Stimulated activated CD4-positive, alpha-beta T cell treated with anti-CD3 and anti-CD28 coated beads, Interleukin-15, amount 100 ng/mL, for 24 hours (primary cell): ENCODE measurements around the gene STAT3.
"Not testable (repeated sequence)": the region's sequence is repeated elsewhere in the genome, so short reads cannot be mapped to it uniquely, and the experiment has no call there.

ENCODE experiments used
- DNase-seq: peaks from one replicate; pipeline ENCODE4 v3.0.0-alpha.2; 2020

Gene STAT3

DNA sequence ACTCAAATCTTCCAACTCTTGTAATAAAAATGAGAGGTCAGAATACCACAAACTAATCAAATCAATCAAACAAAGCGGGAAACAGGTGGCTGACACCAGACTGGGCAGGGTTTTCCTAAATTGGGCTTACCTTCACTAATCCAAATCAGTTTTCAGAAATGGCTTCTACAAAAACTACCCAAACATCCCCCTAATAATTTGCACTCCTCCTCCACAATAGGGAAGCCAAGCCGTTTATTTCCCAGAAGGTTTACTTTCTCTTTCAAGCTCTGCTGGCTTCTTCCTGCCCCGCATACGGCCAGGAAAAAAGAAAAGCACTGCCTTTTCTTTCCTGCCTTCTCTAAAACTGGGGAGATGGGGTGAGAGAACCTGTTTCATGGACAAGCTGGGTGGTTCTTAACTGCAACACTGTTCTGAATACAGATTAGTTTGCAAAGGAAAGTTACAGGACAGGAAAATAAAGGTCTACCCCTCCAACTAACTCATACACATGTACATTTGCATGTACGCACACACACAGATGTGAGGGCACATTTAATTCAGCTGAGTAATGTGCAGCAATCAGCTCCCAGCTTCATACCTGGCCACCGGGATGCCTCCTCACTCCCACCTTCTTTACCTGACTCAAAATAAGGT lies 9.2 kb downstream of the STAT3 start:
- DNase-seq = no peak

DNA sequence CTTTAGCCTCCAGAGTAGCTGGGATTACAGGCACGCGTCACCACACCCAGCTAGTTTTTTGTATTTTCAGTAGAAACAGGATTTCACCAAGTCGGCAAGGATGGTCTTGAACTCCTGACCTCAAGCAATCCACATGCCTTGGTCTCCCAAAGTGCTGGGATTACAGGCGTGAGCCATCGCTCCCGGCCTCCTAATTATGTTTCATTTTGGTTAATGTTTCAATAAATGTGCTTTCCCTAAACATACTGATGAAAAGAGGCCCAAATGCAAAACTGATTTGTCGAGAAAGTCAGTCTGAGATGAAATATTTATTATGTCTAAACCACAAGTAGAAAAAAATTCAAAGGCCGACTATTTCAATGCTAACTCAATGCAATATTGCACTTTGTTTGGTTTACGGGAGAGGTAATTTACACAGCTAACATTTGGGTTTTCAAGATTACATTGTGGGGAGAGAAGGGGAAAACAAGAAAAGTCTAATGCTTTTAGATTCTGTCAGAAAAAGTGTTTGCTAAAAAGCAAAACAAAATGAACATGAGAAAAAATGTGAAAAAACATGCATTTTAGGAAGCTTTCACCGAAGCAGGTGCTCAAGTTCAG lies 9.8 kb downstream of the STAT3 start:
- DNase-seq = no peak

- no peak for DNase-seq
These were observed 14.3 kb downstream of the STAT3 start for GRCh38 chr17:42373896-42374295.

GRCh38 chr17:42372142-42372541 lies 16.1 kb downstream of the STAT3 start:
- DNase-seq = no peak

DNA sequence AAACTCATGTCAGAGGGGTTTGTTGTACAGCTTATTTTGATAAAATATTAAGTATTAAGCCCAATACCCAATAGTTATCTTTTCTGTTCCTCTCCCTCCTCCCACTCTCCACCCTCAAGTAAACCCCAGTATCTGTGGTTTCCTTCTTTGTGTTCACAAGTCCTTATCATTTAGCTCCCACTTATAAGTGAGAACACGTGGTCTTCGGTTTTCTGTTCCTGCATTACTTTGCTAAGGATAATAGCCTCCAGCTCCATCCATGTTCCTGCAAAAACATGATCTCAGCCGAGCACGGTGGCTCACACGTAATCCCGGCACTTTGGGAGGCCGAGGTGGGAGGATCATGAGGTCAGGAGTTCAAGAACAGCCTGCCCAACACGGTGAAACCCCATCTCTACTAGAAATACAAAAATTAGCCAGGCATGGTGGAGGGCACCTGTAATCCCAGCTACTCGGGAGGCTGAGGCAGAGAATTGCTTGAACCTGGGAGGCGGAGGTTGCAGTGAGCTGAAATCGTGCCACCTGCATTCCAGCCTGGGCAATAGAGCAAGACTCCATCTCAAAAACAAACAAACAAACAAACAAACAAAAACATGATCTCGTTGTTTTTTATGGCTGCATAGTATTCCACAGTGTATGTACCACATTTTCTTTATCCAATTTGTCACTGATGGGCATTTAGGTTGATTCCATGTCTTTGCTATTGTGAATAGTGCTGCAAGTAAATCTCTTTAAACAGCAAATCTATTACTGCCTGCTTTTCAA lies 19.3 kb downstream of the STAT3 start:
- not testable (repeated sequence) for DNase-seq

- not testable (repeated sequence) for DNase-seq
These were observed 19.9 kb downstream of the STAT3 start for GRCh38 chr17:42368310-42368709.

DNA sequence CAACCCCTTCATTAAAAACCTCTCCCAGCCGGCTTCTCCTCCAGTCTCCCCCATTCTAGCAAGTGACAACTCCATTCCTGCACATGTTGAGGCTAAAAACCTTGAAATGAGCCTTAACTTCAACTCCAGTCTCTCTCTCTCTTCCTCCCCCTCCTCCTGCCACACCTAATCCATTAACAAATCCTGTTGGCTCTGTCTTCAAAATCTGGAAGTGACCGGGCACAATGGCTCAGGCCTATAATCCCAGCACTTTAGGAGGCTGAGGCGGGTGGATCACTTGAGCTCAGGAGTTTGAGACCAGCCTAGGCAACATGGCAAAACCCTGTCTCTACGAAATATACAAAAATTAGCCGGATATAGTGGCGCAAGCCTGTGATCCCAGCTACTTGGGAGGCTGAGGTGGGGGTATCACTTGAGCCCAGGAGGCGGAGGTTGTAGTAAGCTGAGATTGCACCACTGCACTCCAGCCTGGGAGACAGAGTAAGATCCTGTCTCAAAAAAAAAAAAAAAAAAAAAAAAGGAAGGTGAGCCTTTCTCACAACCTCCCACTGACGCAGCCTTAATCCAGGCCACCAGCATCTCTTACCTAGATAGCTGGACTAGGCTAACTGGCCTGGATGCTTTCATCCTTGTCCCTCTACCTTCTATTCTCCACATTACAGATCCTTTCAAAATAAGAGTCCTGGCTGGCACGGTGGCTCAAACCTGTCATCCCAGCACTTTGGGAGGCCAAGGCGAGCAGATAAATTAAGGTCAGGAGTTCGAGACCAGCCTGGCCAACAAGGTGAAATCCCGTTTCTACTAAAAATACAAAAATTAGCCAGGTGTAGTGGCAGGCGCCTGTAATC lies 21.8 kb downstream of the STAT3 start:
- not testable (repeated sequence) for DNase-seq

DNA sequence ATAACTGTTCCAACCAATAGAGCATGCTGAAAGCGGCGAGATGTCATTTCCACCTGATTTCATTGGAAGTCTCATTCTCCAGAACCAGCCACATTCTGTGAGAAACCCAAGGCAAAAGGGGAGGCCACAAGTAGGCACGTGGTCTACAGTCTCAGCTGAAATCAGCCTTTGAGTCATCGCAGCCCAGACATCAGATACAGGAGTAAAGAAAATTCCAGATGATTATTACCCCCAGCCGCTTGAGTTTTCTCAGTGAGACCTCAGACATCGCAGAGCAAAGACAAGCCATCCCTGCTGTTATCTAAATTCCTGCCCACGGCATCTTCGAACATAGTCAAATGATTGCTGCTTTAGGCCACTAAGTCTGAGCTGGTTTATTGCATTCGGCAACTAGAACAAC lies 23.1 kb downstream of the STAT3 start:
- peak; percentile 53 for DNase-seq

GRCh38 chr17:42363767-42364585 lies 24.3 kb downstream of the STAT3 start:
- peak; percentile 51 for DNase-seq

DNA sequence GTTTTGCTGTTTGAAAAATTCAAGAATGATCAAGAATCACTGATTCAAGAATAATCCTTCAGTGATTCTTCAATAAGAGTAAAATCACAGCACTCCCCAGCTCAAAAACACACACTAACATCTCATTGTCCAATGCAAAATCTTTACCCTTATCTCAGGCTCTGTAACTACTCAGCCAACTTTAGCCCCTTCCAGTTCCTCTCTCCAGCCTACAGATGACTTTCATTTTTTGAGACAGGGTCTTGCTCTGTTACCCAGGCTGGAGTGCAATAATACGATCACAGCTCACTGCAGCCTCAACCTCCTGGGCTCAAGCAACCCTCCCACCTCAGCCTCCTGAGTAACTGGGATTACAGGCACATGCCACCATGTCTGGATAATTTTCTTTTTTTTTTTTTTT lies 25.0 kb downstream of the STAT3 start:
- no peak for DNase-seq

DNA sequence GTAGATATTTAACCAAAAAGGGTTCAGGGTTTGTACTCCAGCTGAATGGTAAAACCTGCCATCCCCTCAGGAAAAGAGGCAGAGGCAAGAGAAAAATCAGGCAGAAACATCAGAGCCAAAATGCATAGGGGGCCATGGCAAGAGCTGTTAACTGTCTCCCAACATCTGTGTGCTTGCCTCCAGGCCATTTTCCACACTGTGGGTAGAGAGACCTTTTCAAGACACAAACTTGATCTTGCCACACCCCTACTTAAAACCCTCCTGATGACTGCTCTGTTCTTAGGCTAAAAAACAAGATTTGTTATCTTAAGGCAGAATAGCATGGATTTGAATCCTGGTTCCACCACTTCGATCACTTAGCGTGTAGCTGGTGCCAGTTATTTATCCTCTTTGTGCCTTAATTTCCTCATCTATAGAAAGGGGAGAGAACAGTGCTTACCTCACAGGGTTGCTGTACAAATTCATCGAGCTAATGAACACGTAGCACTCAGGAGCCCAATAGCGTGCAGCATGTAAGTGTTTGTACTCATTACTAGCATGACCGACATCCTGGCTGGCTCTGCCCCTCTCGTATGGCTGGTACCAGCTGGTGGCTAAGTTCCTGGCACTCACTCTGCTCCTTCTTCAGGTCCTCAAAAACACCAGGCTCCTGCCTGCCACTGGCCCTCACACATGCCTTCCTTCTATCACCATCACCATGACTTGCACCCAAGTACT lies 25.8 kb downstream of the STAT3 start:
- DNase-seq = no peak

GRCh38 chr17:42361781-42362186 lies 26.5 kb downstream of the STAT3 start:
- peak; percentile 56 for DNase-seq

GRCh38 chr17:42360388-42360787 lies 27.9 kb downstream of the STAT3 start:
- not testable (repeated sequence) for DNase-seq

DNA sequence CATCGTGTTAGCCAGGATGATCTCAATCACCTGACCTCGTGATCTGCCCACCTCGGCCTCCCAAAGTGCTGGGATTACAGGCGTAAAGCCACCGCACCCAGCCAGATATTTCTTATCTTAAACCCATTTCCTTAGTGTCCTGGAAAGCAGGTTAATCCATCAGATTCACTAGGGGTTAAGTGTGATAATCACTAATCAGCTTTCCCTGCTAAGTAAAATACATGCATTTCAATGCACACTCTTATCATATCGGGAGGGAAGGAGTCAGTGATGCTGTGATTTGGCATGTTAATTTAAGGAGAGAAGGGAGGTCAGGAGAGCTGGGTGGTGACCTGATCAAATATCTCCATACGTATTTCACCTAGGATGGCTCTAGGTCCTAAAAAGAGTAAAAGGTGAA lies 29.1 kb downstream of the STAT3 start:
- DNase-seq = no peak

GRCh38 chr17:42358434-42358833 lies 29.8 kb downstream of the STAT3 start:
- no peak for DNase-seq

- no peak for DNase-seq
These were observed 33.0 kb downstream of the STAT3 start for GRCh38 chr17:42354956-42355843.

DNA sequence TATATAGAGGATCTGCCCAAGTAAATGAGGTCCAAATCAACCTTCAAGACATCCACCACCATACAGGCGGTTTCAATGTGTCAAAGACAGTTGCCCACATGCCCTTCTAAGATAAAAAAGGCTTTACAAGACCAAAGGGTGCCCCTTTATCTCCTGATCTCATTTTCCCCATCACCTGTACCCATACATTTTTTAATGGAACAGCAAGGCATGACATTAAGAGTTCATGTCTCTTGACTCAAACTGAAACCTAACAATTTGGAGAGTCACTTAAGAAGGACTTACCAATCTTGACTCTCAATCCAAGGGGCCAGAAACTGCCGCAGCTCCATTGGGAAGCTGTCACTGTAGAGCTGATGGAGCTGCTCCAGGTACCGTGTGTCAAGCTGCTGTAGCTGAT lies 40.1 kb downstream of the STAT3 start:
- no peak for DNase-seq

DNA sequence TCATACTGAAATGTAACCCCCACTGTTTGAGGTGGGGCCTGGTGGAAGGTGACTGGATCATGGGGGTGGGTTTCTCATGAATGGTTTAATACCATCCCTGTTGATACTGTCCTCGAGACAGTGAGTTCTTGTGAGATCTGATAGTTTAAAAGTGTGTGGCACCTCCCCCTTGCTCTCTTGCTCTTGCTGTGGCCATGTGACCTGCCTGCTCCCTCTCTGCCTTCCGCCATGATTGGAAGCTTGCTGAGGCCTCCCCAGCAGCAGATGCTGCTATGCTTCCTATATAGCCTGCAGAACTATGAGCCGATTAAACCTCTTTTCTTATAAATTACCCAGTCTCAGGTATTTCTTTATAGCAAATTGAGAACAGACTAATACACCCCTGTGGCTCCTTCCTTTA lies 40.6 kb downstream of the STAT3 start:
- DNase-seq = no peak

- no peak for DNase-seq
These were observed 41.0 kb downstream of the STAT3 start for GRCh38 chr17:42347198-42347597.

GRCh38 chr17:42346481-42346880 lies 41.8 kb downstream of the STAT3 start:
- no peak for DNase-seq
